NCI-H524 treated with DMSO at 0.1 percent for 48 hours (cell line): ENCODE data around the gene PHF21A.
"Not testable (repeated sequence)": the region's sequence is repeated elsewhere in the genome, so short reads cannot be mapped to it uniquely, and the experiment has no call there.

Experiments used
- DNase-seq: peaks from one replicate; lab custom pipeline; 2025; lab: John Stamatoyannopoulos, UW

PHF21A gene

DNA sequence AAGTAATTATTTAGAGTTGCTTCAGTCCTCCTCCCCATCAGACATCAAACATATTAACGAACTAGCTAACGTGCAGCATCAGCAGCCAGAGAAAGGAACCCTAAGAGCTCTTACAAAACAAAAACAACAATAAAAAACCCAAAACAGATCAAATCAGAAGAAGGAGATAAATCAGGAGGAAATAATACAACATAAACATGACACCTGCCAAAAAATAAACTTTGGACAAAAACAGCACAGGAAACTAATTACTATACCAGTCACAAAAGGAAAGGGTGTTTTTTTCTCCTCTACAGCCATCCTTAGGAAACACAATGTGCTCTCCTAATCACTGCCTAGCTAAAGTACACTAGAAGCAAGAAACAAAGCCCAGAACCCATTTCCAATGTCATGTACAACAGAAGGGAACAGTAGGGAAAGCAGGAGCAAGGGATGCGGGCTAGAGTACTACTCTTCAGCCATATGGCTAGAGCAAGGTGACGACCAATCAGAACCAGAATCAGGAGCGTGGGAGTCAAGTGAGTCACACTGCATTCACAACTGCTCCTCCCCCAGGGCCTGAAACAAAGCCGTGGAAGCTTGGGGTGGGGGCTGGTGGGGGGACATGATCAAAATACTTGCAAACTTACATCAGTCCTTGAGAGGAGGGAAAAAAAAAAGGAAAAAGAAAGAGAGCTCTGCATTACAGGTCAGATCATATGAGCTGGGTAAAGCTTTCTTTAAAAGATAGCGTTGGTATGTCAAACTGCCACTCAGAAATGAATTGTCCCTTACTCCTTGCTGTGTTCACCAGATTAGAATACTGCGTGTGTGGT, 138.4 kb downstream of the PHF21A start:
- peak; percentile 75 for DNase-seq

DNA sequence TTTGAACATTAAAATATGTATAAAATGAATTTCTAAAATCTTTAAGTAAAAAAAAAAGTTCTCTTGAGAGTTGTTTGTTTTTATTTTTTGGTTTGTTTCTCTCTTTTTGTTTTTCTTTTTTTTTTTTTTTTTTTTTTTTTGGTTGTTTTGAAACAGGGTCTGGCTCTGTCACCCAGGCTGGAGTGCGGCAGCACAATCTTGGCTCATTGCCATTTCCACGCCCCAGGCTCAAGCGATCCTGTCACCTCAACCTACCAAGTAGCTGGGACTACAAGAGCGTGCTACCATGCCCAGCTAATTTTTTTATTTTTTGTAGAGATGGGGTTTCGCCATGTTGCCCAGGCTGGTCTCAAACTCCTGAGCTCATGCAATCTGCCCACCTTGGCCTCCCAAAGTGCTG, 139.4 kb downstream of the PHF21A start:
- DNase-seq: not testable (repeated sequence)

DNA sequence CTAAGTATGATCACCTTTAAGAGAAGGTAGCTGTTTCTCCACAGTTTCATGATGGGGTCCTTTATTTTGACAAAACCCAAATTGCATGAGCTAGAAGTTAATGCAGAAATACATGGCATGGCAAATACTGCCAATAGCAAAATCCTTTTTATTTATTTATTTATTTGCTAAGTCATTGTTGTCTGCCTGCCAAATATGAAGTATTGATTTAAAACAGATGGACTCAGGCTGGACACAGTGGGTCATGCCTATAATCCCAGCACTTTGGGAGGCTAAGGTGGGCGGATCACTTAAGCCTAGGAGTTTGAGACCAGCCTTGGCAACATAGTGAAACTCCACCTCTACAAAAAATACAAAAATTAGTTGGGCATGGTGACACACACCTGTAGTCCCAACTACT, 146.4 kb downstream of the PHF21A start:
- no peak for DNase-seq

DNA sequence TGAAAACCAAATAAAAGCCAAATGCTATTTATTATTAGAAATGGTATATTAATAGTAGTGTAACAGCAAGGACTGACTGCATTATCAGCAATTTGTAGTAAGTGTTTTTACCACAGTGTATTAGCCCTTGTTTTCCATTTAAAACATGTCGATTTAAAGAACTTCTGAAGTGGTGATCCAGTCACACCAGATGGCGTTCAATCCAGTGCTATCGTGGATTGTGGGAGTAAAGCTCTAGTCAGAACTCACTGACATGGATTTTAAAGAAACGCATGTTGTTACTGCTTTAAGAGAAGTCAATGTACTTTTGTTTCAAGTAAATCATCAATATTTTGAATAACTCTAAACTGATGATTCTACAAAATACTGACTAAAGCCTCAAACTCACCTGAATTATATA, 147.7 kb downstream of the PHF21A start:
- no peak for DNase-seq

DNA sequence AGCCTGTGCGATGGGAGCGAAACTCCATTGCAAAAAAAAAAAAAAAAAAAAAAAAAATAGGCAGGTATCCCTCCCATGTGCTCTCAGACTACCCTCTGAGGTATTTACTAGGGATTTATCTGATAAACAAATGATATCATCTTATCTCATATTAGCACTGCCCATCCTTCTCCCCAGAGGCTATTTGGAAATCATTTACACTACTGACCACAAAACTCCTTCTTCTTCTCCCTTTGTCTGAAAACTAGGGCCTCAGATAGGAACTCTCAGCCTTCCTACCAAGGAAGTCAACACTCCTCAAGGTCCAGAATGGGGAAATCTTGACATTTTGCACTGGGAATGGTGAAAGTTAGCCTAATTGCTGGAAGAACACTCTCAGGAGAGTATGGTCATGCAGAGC, 152.4 kb downstream of the PHF21A start:
- no peak for DNase-seq

DNA sequence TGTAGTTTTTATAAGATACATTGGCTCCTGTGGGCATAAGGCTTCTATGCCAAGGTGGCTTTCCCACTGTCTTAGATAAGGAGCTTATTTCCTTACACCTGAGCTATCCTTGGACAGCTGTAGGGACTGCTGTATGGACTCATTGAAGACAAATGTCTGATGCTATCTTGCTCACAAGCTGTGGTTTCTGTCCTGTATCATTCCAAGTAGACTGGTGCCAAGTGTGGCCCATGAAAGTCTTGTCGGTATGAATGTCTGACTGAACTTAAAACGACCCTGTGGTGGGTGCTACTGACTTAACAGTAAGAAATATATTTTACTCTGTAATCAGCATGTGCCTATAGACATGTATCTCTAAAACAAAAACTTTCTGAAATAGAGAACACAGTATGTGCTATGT, 153.7 kb downstream of the PHF21A start:
- no peak for DNase-seq

DNA sequence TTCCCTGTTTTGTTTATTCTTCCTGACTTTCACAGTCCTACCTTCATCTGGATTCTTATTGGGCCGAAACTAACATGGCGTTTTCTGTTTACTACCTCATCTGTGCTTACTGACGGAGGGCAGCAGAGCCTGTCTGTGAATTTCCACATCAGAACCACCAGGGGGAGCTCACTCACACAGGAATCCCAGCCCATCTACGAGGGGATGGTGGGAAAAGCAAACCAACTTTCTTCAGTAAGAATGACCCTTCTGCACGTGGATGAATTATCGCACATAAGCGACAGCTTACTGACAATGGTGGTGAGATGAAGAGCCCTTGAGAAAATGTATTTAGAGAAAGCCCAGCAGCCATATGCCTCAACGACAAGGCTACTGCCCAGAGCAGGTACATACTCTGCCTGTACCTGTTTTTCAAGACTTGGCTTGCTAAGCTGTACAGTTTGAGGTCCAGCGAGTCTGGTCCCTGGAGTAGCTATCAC, 156.3 kb downstream of the PHF21A start:
- DNase-seq: peak; percentile 10

DNA sequence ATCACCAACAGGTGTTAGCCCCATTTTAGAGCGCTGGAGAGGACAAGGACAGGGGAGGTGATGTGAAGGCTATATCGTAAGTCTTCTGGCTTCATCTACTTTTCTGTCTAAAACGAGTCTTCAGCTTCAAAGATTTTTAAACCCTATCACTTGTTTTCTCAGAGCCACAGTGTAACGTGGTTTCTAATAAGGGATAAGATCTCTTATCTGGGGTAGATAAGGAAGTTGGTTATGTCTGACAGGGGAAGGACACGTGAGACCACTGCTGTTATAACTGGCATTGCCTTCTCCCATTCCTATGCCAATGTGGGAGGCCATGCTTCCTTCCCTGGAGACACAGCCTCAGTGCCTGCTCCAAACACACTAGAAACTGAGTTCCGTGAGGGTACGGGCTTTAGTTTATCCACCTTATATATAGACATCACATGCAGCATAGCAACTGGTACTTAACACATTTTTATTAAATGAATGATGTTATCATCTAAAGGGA, 159.5 kb downstream of the PHF21A start:
- no peak for DNase-seq

DNA sequence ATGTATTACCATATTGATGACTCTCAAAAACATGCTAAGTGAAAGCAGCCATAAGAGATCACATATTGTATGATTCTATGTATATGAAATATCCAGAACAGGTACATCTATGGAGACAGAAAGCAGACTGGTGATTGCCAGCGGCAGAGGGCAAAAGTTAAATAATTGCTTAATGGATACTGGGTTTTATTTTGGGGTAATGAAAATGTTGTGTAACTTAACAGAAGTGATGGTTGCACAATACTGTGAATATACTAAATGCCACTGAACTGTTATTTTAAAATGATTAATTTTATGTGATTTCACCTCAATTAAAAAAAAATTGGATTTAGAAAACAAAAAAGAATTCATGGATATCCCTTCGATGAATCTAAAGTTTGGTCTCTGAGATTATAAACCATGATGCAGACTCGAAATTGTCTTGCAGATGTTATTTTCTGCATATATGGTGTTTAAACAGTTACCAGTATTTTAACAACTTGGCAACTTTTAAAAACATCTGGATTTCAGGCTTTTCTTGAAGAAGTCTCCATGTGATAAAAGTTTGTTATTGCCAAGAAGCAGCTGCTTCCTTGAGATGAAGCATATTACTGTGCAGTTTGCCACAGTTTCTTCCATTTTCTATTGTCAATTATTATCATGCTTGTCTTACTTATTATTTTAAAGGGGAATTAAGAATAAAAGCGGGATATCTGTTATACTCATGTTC, 160.7 kb downstream of the PHF21A start:
- DNase-seq: no peak

DNA sequence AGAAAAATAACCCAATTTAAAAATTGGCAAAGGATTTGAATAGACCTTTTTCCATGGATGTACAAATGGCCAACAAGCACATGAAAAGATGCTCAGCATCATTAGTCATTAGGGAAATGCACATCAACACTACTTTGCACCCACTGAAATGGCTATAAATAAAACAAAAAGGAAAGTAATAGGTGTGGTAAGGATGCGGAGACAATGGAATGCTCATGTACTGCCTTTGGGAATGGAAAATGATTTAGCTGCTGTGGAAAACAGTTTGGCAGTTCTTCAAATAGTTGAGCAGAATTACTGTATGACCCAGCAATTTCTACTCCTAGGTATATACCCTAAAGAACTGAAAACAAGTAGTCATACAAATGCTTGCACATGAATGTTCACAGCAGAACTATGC, 161.4 kb downstream of the PHF21A start:
- DNase-seq: no peak

DNA sequence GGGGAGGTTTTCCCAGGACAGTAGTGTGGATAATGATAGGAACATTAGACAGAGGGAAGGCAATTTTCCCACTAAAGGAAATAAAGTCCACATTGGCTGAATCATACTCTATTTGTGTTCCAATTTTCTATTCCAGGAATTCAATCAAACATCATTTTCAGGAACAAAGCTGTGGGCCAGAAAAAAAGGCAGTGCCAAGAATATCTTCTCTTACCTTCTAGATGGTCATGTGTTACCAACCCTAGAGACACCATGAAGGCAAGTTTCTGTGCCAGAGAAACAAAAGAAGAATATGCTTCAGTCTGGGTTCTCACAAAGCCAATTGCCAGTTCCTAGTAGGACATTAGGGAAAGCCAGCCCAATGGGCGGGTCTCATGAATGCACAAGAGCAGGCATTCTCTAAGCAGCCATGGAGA, 171.3 kb downstream of the PHF21A start:
- DNase-seq: no peak

DNA sequence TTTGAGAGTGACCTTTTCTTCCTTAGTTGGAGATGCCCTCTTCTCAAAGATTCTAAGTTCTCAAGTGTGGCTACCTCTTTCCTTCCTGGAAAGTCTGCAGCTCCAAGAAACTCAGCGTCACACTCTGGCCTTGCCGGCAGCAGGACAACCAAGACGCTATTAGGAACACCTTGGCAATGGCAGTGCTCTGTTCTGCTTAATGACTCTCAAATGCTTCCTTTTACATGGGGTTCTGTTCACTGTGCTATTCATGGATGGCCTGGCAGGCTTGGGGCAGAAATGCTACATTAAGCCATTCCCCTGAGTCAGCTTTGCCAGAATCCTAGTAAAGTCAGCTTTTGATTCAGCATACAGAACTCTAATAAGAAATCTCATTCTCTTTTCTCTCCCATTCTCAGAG, 172.9 kb downstream of the PHF21A start:
- DNase-seq: no peak

DNA sequence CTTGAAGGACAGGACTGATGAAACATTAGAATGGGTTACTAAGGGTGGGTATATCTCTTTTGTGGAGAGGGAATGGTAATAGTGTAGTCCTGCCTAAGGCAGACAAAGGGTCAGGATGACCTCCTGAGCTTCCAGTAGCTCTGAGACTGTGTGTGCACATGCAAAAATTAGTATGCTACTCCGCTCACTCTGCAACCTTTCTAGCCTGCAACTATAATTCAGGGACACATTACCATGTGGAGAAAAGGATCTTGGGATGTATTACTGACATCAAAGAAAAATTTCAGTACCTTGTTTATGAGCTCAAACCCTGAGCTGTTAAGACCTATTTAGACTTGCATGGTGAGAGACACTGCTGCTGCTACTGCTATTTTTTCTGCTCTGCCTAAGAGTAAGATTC, 173.4 kb downstream of the PHF21A start:
- DNase-seq: no peak

DNA sequence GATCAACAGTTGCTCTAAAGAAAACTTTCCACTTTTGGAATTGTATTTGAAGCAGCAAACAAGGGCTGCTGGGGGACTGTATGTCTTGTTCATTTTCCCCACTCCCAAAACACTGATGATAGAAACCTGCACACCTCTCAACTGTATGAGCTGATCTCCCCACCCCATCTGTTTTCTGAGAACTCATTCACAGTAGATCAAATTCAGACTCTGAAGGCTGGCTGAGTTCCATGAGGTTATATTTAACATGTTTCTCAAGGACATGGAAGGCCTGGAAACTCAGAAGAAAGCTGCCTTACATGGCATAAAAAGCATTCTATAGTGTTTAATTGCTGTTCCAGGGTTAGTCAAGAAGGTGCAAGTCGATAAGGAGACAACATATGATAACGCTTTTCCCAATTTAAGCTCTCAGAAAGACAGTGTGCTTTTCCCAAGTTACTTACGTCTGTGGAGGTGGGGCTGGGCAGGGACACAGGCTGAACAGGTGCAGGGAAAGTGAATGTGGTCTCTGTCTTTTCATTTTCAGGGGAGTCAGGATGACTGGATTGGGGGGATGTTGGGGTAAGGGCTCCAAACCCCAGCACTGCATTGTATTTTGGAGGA, 175.8 kb downstream of the PHF21A start:
- DNase-seq: no peak

DNA sequence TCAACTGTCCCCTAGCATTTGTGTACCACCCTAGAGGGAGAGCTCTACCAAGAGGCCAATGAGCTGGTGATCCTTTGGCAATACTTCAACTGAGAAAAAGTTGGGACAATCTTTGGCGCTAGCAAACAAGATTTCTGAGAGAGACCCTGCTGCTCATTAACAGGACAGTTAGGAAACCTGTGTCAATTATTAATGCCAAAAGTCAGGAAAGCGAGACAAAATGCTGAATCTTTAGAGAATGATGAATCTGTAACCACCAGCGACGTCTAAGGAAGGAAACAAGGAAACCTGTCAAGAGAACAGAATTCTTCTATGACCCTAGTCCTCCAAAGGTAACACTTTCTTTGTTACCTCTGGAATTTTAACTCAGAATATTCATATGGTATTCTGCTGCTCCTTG, 178.9 kb downstream of the PHF21A start:
- DNase-seq: no peak

DNA sequence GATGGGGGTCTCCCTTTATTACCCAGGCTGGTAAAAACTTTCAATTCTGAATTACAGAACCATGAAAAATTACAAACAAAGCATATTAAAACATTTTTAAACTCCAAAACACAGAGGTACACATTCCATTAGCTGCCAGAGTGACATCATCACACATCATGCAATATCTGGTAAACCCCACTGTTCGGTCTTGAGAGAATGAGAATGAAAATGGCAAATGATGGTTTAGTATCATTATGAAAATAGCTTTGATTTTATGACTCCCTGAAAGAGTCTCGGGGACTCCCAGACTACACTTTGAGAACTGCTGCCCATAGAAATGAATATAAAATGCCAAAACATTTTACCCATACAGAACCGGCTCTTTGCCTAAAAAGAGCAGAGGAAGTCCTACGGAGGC, 180.0 kb downstream of the PHF21A start:
- no peak for DNase-seq

DNA sequence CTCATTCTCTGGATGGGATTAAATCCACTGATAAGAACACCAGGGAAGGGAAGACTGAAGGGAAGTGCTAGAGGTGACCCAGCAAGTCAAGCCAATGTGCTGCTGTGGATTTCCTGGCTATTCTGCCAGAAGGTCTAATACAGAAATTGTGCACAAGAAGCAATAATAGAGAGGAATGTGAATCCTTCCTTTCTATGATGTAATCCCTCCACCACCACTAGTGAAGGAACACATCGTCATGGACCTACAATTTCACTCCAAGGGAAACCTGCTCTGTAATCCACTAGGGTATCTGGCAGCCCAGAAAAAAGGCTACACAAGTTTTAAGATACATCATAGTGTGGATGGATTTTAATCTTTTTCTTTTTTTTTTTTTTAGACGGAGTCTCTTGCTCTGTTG, 181.4 kb downstream of the PHF21A start:
- DNase-seq: no peak

DNA sequence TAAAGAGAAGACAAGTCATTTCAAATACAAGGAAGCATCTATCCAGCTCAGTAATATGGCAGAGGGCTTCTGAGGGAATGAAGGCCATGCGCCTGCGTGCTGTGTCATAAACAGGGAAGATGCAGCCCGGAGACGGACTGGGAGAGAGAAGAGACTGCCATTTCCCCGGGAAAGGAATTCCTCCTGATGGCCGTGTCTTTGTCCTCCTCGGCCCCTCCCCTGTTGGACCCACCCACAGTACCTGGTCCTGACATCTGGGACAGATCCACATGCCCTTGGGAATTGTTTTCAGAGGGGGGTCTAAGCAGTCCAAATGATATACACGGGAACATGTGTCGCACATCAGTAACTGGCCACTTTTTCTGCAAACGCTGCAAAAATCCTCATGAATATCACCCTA, 183.3 kb downstream of the PHF21A start:
- no peak for DNase-seq

DNA sequence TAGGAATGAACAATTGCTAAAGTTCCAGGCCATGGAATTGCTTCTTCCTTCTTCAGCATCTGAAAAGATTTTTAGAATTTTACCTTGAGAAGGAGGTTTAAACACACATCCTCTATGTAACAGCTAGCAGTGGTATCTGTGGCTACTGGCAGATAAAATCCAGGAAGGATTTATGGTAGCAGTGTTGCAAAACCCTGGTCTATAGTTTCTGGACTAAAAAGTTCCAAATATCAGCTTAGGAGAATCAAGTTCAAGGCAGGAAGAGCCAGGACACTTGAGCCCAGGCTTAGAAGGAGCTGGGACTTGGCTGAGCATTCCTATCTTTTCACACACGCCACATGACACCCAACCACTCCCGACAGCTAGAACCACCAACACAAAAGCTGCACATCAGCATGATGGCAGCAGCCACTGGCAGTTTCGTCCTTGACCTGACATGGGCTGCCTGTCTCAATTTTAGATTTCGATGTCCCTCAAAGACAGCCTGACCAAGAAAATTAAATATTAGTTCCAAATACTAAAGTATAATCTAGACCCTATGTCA, 184.7 kb downstream of the PHF21A start:
- no peak for DNase-seq

DNA sequence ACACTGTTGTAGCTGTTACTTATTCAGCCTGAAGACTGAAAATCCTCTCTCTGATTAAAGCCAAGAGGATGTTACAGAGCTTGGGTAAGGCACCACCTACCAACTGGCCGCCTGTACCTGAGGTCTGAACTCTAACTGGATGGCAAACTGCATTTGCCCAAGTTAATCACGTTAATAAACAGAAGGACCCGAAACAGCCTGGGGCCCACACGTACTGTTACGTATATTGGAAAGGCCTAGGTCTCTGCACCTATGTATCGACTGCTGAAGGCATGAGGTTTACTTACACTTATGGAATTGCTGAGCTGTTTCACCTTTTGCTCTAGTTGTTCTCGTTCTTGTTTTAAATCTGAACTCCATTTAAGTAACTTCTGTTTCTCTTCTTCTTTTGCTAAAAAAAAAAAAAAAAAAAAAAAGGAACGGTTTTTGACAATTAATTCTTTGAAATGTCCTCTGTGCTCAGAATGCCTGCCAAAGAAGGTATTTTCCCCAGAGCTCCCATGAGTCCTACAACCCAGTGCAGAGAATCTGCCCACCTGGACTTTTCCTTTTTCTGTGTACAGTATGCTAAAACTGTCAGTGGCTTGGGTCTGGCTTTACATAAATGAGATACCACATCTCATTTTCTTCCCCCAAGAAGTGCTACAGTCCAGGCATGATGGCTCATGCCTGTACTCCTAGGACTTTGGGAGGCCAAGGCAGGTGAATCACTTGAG, 185.7 kb downstream of the PHF21A start:
- no peak for DNase-seq

DNA sequence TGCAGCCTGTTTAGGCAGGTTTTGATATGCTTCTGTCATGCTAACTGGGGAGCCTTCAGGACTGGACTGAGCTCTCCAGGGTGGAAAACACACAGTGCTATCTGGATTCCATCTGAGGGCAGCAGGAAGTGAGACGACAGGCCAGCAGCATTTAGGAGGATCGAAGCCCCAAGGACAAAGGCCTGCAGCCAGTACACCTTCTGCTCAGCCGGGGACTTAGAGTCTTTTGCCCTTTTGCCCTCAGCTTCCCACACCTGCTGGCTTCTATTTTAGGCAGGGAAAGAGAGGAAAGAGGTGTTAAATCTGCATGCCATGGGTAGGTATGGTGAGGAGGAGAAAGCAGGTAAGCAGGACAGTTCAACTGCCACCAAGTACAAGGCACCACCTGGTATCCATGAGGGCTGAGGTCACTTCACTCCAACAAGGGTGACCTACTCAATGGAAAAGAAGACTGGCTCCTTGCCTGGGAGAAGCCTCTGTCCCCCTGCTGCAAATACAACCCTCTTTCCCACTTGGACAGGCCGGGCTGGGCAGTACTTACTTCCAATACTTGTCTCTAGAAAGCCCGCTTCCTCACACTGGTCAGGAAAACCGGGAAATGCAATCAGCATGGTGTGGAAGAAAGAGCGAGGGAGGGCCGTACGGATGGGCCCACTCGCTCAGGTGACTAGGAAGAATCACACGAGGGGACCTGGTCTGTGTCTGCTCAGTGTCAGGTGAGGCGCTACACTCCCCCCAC, 186.5 kb downstream of the PHF21A start:
- DNase-seq: no peak
